Measurements from ENCODE around the gene RRAD.
"Not testable (repeated sequence)": the region's sequence is repeated elsewhere in the genome, so short reads cannot be mapped to it uniquely, and the experiment has no call there.

Gene RRAD

GRCh38 chr16:66900721-66901441, 24.5 kb downstream of the RRAD start:
- no peak for DNase-seq (ENCODE audit: low read depth in 2 of 2)

GRCh38 chr16:66899945-66900710, 25.2 kb downstream of the RRAD start:
- no peak for DNase-seq (ENCODE audit: low read depth in 2 of 2)

GRCh38 chr16:66899310-66899944, 25.9 kb downstream of the RRAD start:
- no peak for DNase-seq (ENCODE audit: low read depth in 2 of 2)

GRCh38 chr16:66898933-66899309, 26.4 kb downstream of the RRAD start:
- DNase-seq (ENCODE audit: low read depth in 2 of 2): no peak

- DNase-seq (ENCODE audit: low read depth in 2 of 2): no peak
These were observed 27.1 kb downstream of the RRAD start for GRCh38 chr16:66898207-66898606.

- DNase-seq (ENCODE audit: low read depth in 2 of 2): not testable (repeated sequence)
These were observed 28.7 kb downstream of the RRAD start for GRCh38 chr16:66896682-66897081.

- DNase-seq (ENCODE audit: low read depth in 2 of 2): no peak
These were observed 29.3 kb downstream of the RRAD start for GRCh38 chr16:66895999-66896398.

GRCh38 chr16:66895689-66895979, 29.7 kb downstream of the RRAD start:
- no peak for DNase-seq (ENCODE audit: low read depth in 2 of 2)

- DNase-seq (ENCODE audit: low read depth in 2 of 2): peak in 1 of 2 donors; percentile 30
These were observed 30.2 kb downstream of the RRAD start for GRCh38 chr16:66894948-66895688.

GRCh38 chr16:66894055-66894454, 31.3 kb downstream of the RRAD start:
- no peak for DNase-seq (ENCODE audit: low read depth in 2 of 2)

- DNase-seq (ENCODE audit: low read depth in 2 of 2): no peak
These were observed 33.5 kb downstream of the RRAD start for GRCh38 chr16:66891797-66892196.

- no peak for DNase-seq (ENCODE audit: low read depth in 2 of 2)
These were observed 34.0 kb downstream of the RRAD start for GRCh38 chr16:66891360-66891759.

GRCh38 chr16:66890799-66891198, 34.5 kb downstream of the RRAD start:
- no peak for DNase-seq (ENCODE audit: low read depth in 2 of 2)

GRCh38 chr16:66889622-66890021, 35.7 kb downstream of the RRAD start:
- DNase-seq (ENCODE audit: low read depth in 2 of 2): no peak

- DNase-seq (ENCODE audit: low read depth in 2 of 2): no peak
These were observed 36.4 kb downstream of the RRAD start for GRCh38 chr16:66888647-66889615.

- no peak for DNase-seq (ENCODE audit: low read depth in 2 of 2)
These were observed 38.4 kb downstream of the RRAD start for GRCh38 chr16:66886914-66887313.

GRCh38 chr16:66886321-66886720, 39.0 kb downstream of the RRAD start:
- no peak for DNase-seq (ENCODE audit: low read depth in 2 of 2)

- DNase-seq (ENCODE audit: low read depth in 2 of 2): no peak
These were observed 39.8 kb downstream of the RRAD start for GRCh38 chr16:66885491-66885890.

GRCh38 chr16:66882702-66883101, 42.6 kb downstream of the RRAD start:
- no peak for DNase-seq (ENCODE audit: low read depth in 2 of 2)

GRCh38 chr16:66881964-66882508, 43.3 kb downstream of the RRAD start:
- no peak for DNase-seq (ENCODE audit: low read depth in 2 of 2)

GRCh38 chr16:66881560-66881959, 43.8 kb downstream of the RRAD start:
- no peak for DNase-seq (ENCODE audit: low read depth in 2 of 2)

Measured in stimulated activated CD8-positive, alpha-beta memory T cell treated with anti-CD3 and anti-CD28 coated beads, Interleukin-7, amount 100 ng/mL, for 1 hour (primary cell).